Lower leg skin (tissue), 3 donors: ENCODE data around the gene NEO1.

ENCODE experiments used
- POLR2A ChIP-seq, 2 donors: fragments of 450-650 bp; IDR thresholded peaks; one replicate each; pipeline ENCODE4 v1.6.1; 2016 to 2017; ENCODE audit warnings: antibody characterized with exemption in 2 of 2, mild to moderate bottlenecking in 1 of 2, moderate library complexity in 1 of 2
- TF ChIP-seq, protein P1 (sequence below), 3 donors: fragments of 450-650 bp; IDR thresholded peaks; one replicate each; pipeline ENCODE4 v1.5.1; 2016; ENCODE audit warnings: antibody characterized with exemption in 3 of 3, mild to moderate bottlenecking in 3 of 3, moderate library complexity in 2 of 3

DNA sequence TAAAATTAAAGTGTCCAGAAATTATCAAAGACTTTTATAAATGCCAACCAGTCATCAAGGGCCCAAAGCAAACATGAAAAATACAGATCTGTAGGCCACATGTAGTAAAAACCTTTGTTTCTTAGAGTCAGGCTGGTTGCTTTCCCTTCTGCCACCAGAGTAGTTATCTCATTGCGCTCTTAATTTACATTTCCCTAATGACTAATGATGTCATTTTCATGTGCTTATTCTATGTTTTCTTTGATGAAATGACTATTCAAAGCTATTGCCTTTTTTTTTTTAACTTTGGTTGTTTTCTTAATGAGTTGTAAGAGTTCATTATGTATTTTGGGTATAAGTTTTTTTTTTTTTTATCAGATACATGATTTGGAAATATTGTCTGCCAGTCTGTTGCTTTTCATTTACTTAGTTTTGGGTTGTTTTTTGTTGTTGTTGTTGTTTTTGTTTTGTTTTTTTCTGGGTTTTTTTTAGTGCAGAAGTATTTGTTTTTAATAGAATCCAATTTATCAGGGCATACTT, 175.9 kb downstream of the NEO1 start:
- TF ChIP-seq, protein P1, sequence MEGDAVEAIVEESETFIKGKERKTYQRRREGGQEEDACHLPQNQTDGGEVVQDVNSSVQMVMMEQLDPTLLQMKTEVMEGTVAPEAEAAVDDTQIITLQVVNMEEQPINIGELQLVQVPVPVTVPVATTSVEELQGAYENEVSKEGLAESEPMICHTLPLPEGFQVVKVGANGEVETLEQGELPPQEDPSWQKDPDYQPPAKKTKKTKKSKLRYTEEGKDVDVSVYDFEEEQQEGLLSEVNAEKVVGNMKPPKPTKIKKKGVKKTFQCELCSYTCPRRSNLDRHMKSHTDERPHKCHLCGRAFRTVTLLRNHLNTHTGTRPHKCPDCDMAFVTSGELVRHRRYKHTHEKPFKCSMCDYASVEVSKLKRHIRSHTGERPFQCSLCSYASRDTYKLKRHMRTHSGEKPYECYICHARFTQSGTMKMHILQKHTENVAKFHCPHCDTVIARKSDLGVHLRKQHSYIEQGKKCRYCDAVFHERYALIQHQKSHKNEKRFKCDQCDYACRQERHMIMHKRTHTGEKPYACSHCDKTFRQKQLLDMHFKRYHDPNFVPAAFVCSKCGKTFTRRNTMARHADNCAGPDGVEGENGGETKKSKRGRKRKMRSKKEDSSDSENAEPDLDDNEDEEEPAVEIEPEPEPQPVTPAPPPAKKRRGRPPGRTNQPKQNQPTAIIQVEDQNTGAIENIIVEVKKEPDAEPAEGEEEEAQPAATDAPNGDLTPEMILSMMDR (IDR thresholded peaks at IDR 0.05): no peak
- no peak for TF ChIP-seq POLR2A (IDR thresholded peaks at IDR 0.05)
